Spinal cord (tissue), 10 donors: Measurements from ENCODE around the gene GBA2. TPM values are rescaled to one million over a fixed set of nuclear protein-coding genes. Genes with fewer than 3 reads are reported as not detected.

Source experiments
- DNase-seq, 6 donors: peaks; one replicate each; pipeline versions ENCODE4 v3.0.0 to v3.0.0-alpha.2; 2013 to 2015; ENCODE audit warnings: low spot score in 6 of 6, low read depth in 4 of 6
- H3K27ac ChIP-seq: one replicate; pipeline ENCODE4 v1.5.1; 2013; ENCODE audit warnings: low read depth, low read length, control low read depth
- H3K27me3 ChIP-seq: one replicate; pipeline ENCODE4 v1.6.1; 2013; ENCODE audit warnings: low read length; ENCODE audit not compliant: control insufficient read depth, insufficient read depth
- H3K36me3 ChIP-seq: one replicate; pipeline ENCODE4 v1.6.1; 2013; ENCODE audit warnings: low read length; ENCODE audit not compliant: control insufficient read depth, insufficient read depth
- H3K4me1 ChIP-seq: one replicate; pipeline ENCODE4 v1.6.1; 2013; ENCODE audit warnings: low read length; ENCODE audit not compliant: control insufficient read depth, insufficient read depth
- H3K4me3 ChIP-seq: one replicate; pipeline ENCODE4 v1.5.1; 2013; ENCODE audit warnings: low read depth, low read length, control low read depth
- H3K9me3 ChIP-seq: one replicate; pipeline ENCODE4 v1.6.1; 2013; ENCODE audit warnings: low read length; ENCODE audit not compliant: control insufficient read depth, insufficient read depth
- WGBS: methylation state at CpG from one replicate; pipeline ENCODE4 v1.1.5; 2013; ENCODE audit warnings: missing lambda C conversion rate; ENCODE audit not compliant: insufficient coverage; 5-methylcytosine and 5-hydroxymethylcytosine counted together
- polyA plus RNA-seq, 2 donors: library from polyadenylated mRNA; unstranded; fragments of 120-200 nt; gene quantifications; one replicate each; pipeline ENCODE4 v1.2.1, GENCODE V29; 2013; ENCODE audit not compliant: insufficient read length in 2 of 2
- total RNA-seq, 2 donors: library from RNA; depleted of rRNA in 1 of 2; stranded (reverse); fragments of 120-200 nt in 1 of 2; fragments of >200 nt in 1 of 2; gene quantifications; one replicate each; pipeline versions ENCODE4 v1.2.3 to v1.2.4, GENCODE V29; 2013 to 2014
- donor health status: healthy.

The GBA2 gene
- total and polyA plus RNA-seq, 4 donors = 46.9 to 131 (median 91.9) TPM

- Histone ChIP-seq H3K27me3 (no peaks in the 10 kb centered on the region), H3K9me3 (no peaks in the 10 kb centered on the region), H3K4me1 (peaks cover 36% of the 10 kb centered on the region), H3K36me3 (peaks cover 25% of the 10 kb centered on the region), H3K4me3 (no peak overlapping the region), H3K27ac (no peak overlapping the region)
- no peak for DNase-seq
- WGBS = 36% methylated on average over 3 of the region's 4 CpGs
Observed at GRCh38 chr9:35790025-35790384, 41.0 kb upstream of the GBA2 start.

DNA sequence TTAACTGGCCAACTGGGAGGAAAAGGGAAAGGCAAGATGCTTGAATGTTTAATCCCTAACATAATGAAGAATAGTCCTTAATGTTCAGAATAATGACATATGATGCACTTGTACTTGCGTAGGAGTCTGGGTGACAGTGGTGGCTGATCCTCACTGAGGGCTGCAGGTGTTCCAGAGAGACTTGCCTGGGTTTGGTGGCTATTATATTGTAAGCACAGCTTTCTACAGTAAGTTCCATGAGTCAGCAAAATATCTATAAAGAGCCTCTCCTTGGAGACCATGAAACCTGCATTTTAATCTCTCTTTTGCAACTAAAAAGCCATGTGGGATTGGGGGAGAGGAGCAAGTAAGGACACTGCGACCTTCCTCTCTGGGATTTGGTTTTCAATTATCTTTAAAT is 40.5 kb upstream of the GBA2 start:
- no peaks in the 10 kb centered on the region for H3K27me3 ChIP-seq
- no peak overlapping the region for H3K4me3 ChIP-seq
- peaks cover 27% of the 10 kb centered on the region for H3K36me3 ChIP-seq
- no peak overlapping the region for H3K27ac ChIP-seq
- peak in 1 of 6 donors; percentile 12 for DNase-seq
- peaks cover 36% of the 10 kb centered on the region for H3K4me1 ChIP-seq
- H3K9me3 ChIP-seq = no peaks in the 10 kb centered on the region
- no CpG with 5 or more reads among the region's 2 CpGs for WGBS

DNA sequence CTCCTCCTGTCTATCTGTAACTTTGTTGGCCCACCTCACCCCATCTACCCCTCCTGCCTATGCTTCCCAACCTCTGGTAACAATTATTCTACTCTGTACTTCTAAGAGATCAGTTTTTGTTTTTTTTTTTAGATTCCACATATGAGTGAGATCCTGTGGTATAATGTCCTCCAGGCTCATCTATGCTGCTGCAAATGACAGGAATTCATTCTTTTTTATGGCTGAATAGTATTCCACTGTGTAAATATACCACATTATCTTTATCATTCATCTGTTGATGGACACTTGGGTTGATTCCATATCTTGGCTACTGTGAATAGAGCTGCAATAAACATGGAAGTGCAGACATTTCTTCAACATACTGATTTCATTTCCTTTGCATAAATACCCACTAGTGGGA is 34.4 kb upstream of the GBA2 start:
- no peaks in the 10 kb centered on the region for H3K27me3 ChIP-seq
- H3K36me3 ChIP-seq = peaks cover 11% of the 10 kb centered on the region
- H3K9me3 ChIP-seq = no peaks in the 10 kb centered on the region
- no peak overlapping the region for H3K4me3 ChIP-seq
- H3K4me1 ChIP-seq = no peaks in the 10 kb centered on the region
- no peak overlapping the region for H3K27ac ChIP-seq
- DNase-seq = no peak

GRCh38 chr9:35781066-35781465 is 32.0 kb upstream of the GBA2 start:
- Histone ChIP-seq H3K4me3 (no peak overlapping the region), H3K9me3 (no peaks in the 10 kb centered on the region)
- no peak for DNase-seq

GRCh38 chr9:35778496-35778895 is 29.5 kb upstream of the GBA2 start:
- DNase-seq = no peak
- Histone ChIP-seq H3K4me1 (peaks cover 3% of the 10 kb centered on the region), H3K4me3 (no peak overlapping the region), H3K36me3 (no peaks in the 10 kb centered on the region), H3K27ac (no peak overlapping the region), H3K27me3 (no peaks in the 10 kb centered on the region), H3K9me3 (no peaks in the 10 kb centered on the region)
- WGBS = no CpG with 5 or more reads among the region's 3 CpGs

More at GRCh38 chr9:35781066-35781465, 32.0 kb upstream of the GBA2 start:
- Histone ChIP-seq H3K27ac (no peak overlapping the region), H3K36me3 (peaks cover 6% of the 10 kb centered on the region), H3K27me3 (no peaks in the 10 kb centered on the region), H3K4me1 (no peaks in the 10 kb centered on the region)
- WGBS = no CpG with 5 or more reads among the region's 2 CpGs

DNA sequence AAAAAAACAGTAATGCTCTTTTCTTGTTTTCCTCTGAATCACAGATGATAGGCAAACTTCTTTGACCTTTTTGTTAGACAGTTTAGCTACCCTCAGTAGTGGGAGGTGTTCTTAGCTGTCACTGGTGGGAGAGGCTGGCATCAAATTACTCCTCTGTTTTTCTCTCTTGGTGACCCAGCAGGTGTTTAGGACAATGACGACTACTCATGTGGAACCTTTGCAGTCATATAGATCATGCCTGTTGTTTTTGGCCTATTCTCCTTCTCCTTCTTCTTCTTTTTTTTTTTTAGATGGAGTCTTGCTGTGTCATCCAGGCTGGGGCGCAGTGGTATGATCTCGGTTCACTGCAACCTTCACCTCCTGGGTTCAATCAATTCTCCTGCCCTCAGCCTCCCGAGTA is 27.0 kb upstream of the GBA2 start:
- 83% methylated on average over 2 of the region's 4 CpGs for WGBS
- Histone ChIP-seq H3K9me3 (no peaks in the 10 kb centered on the region), H3K27ac (no peak overlapping the region), H3K36me3 (no peaks in the 10 kb centered on the region), H3K4me1 (peaks cover 3% of the 10 kb centered on the region), H3K4me3 (no peak overlapping the region), H3K27me3 (no peaks in the 10 kb centered on the region)
- no peak for DNase-seq

GRCh38 chr9:35774907-35775635 is 26.0 kb upstream of the GBA2 start:
- H3K27me3 ChIP-seq = no peaks in the 10 kb centered on the region
- no peaks in the 10 kb centered on the region for H3K36me3 ChIP-seq
- no peaks in the 10 kb centered on the region for H3K9me3 ChIP-seq
- DNase-seq = peak in 2 of 6 donors; percentile 19 to 38
- 39% methylated on average over 3 of the region's 7 CpGs for WGBS
- no peak overlapping the region for H3K27ac ChIP-seq
- H3K4me1 ChIP-seq = peaks cover 3% of the 10 kb centered on the region
- H3K4me3 ChIP-seq = no peak overlapping the region

- H3K27ac ChIP-seq = no peak overlapping the region
- peaks cover 2% of the 10 kb centered on the region for H3K36me3 ChIP-seq
- H3K9me3 ChIP-seq = no peaks in the 10 kb centered on the region
- WGBS = 96% methylated on average over 2 of the region's 3 CpGs
- no peak overlapping the region for H3K4me3 ChIP-seq
- H3K4me1 ChIP-seq = peaks cover 3% of the 10 kb centered on the region
- H3K27me3 ChIP-seq = no peaks in the 10 kb centered on the region
- DNase-seq = no peak
Observed at GRCh38 chr9:35771943-35772342, 22.9 kb upstream of the GBA2 start.

- Histone ChIP-seq H3K4me1 (peaks cover 3% of the 10 kb centered on the region), H3K9me3 (no peaks in the 10 kb centered on the region), H3K27ac (no peak overlapping the region), H3K36me3 (peaks cover 2% of the 10 kb centered on the region), H3K4me3 (no peak overlapping the region), H3K27me3 (no peaks in the 10 kb centered on the region)
- no CpG with 5 or more reads among the region's 1 CpG for WGBS
- DNase-seq = peak in 1 of 6 donors; percentile 57
Observed at GRCh38 chr9:35771534-35771933, 22.5 kb upstream of the GBA2 start.

DNA sequence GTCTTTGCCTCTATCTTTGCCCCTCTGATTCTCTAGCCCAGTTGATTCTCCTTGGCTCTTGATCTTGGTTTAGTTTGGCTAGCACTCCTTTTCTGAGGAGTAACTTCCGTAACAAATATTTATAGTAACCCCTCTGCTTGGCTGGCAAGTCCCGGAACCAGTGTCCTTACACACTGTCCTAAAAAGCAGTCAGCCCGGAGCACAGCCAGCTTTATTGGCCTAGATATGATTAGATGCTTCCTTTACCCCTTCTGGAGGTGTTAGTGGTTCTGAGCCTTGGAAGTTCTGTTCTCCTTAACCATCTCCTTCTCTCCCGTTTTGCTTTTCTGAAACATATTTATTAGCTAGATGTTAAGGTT is 22.0 kb upstream of the GBA2 start:
- H3K27ac ChIP-seq = peak overlapping the region; percentile 35
- no peak for DNase-seq

More for the DNA sequence above, 22.0 kb upstream of the GBA2 start:
- Histone ChIP-seq H3K9me3 (no peaks in the 10 kb centered on the region), H3K4me1 (peaks cover 3% of the 10 kb centered on the region), H3K36me3 (peaks cover 2% of the 10 kb centered on the region), H3K27me3 (no peaks in the 10 kb centered on the region), H3K4me3 (no peak overlapping the region)
- no CpG with 5 or more reads among the region's 4 CpGs for WGBS
